ENCODE data around the gene IL17RC. TPM values are rescaled to one million over a fixed set of nuclear protein-coding genes. Genes with fewer than 3 reads are reported as not detected.
A peak's percentile ranks its signal among the peaks of the same experiment; 100 is the strongest.
"Not testable (repeated sequence)": the region's sequence is repeated elsewhere in the genome, so short reads cannot be mapped to it uniquely, and the experiment has no call there.

Gene IL17RC
- polyA plus RNA-seq, 4 donors = 37.8 to 47.6 (median 41.6) TPM

GRCh38 chr3:9893739-9894138, 23.2 kb upstream of the IL17RC start:
- DNase-seq (ENCODE audit: low read depth in 4 of 4, low spot score in 2 of 4) = no peak

GRCh38 chr3:9895715-9896114, 21.2 kb upstream of the IL17RC start:
- not testable (repeated sequence) for DNase-seq (ENCODE audit: low read depth in 4 of 4, low spot score in 2 of 4)

GRCh38 chr3:9896755-9897407, 20.0 kb upstream of the IL17RC start:
- not testable (repeated sequence) for DNase-seq (ENCODE audit: low read depth in 4 of 4, low spot score in 2 of 4)

GRCh38 chr3:9897408-9898372, 19.2 kb upstream of the IL17RC start:
- peak in 1 of 4 donors; percentile 69 for DNase-seq (ENCODE audit: low read depth in 4 of 4, low spot score in 2 of 4)

GRCh38 chr3:9898467-9899241, 18.2 kb upstream of the IL17RC start:
- no peak for DNase-seq (ENCODE audit: low read depth in 4 of 4, low spot score in 2 of 4)

GRCh38 chr3:9899289-9899791, 17.6 kb upstream of the IL17RC start:
- DNase-seq (ENCODE audit: low read depth in 4 of 4, low spot score in 2 of 4) = no peak

- DNase-seq (ENCODE audit: low read depth in 4 of 4, low spot score in 2 of 4) = not testable (repeated sequence)
These were observed 15.9 kb upstream of the IL17RC start for GRCh38 chr3:9900965-9901415.

- no peak for DNase-seq (ENCODE audit: low read depth in 4 of 4, low spot score in 2 of 4)
These were observed 14.9 kb upstream of the IL17RC start for GRCh38 chr3:9901967-9902366.

GRCh38 chr3:9902372-9903237, 14.3 kb upstream of the IL17RC start, which contains the start of gene IL17RE:
IL17RE (plus strand) TSS chr3:9902848; CDS start chr3:9902933, 85 bp downstream.
- no peak for DNase-seq (ENCODE audit: low read depth in 4 of 4, low spot score in 2 of 4)

GRCh38 chr3:9903238-9903624, 13.7 kb upstream of the IL17RC start:
- DNase-seq (ENCODE audit: low read depth in 4 of 4, low spot score in 2 of 4) = no peak

- no peak for DNase-seq (ENCODE audit: low read depth in 4 of 4, low spot score in 2 of 4)
These were observed 13.0 kb upstream of the IL17RC start for GRCh38 chr3:9903904-9904303.

- no peak for DNase-seq (ENCODE audit: low read depth in 4 of 4, low spot score in 2 of 4)
These were observed 10.4 kb upstream of the IL17RC start for GRCh38 chr3:9906480-9906879.

GRCh38 chr3:9908286-9908685, 8.6 kb upstream of the IL17RC start:
- DNase-seq (ENCODE audit: low read depth in 4 of 4, low spot score in 2 of 4) = no peak

- no peak for DNase-seq (ENCODE audit: low read depth in 4 of 4, low spot score in 2 of 4)
These were observed 7.5 kb upstream of the IL17RC start for GRCh38 chr3:9909221-9910013.

- no peak for DNase-seq (ENCODE audit: low read depth in 4 of 4, low spot score in 2 of 4)
These were observed 5.0 kb upstream of the IL17RC start for GRCh38 chr3:9911863-9912262.

GRCh38 chr3:9912294-9912935, 4.5 kb upstream of the IL17RC start:
- DNase-seq (ENCODE audit: low read depth in 4 of 4, low spot score in 2 of 4) = no peak

GRCh38 chr3:9913601-9914000, 3.3 kb upstream of the IL17RC start:
- no peak for DNase-seq (ENCODE audit: low read depth in 4 of 4, low spot score in 2 of 4)

- DNase-seq (ENCODE audit: low read depth in 4 of 4, low spot score in 2 of 4) = no peak
These were observed 2.9 kb upstream of the IL17RC start for GRCh38 chr3:9914011-9914410.
